WTC11 (cell line): Measurements from ENCODE around the gene BABAM2. TPM values are rescaled to one million over a fixed set of nuclear protein-coding genes. Genes with fewer than 3 reads are reported as not detected.

Experiments used
- ATAC-seq: fragments of 200-7000 bp; cut with Tn5 transposase; 2 replicates; pipeline ENCODE4 v1.10.0; 2021; ENCODE audit warnings: mild to moderate bottlenecking, moderate library complexity
- CTCF ChIA-PET: fragments of 300-600 bp; sonication (Branson Sonifier 250); formaldehyde crosslinking; loops from one replicate; lab custom pipeline; 2021; ENCODE audit warnings: antibody characterized with exemption; lab: Charles Lee
- POLR2A ChIA-PET: fragments of 350-600 bp; sonication (Branson Sonifier 250); formaldehyde crosslinking; loops from one replicate; lab custom pipeline; 2021; ENCODE audit warnings: antibody characterized with exemption; lab: Charles Lee
- DNase-seq: peaks from one replicate; pipeline ENCODE4 v3.0.0; 2021; ENCODE audit warnings: low spot score
- H3K27ac Mint-ChIP-seq: 2 replicates; pipeline ENCODE4 v1.8.0; 2021; ENCODE audit warnings: mixed read lengths
- H3K27me3 Mint-ChIP-seq: 2 replicates; pipeline ENCODE4 v1.8.0; 2021; ENCODE audit warnings: low read depth, mild to moderate bottlenecking, moderate library complexity, mixed read lengths
- H3K36me3 Mint-ChIP-seq: 2 replicates; pipeline ENCODE4 v1.8.0; 2021; ENCODE audit warnings: mixed read lengths
- H3K4me1 Mint-ChIP-seq: 2 replicates; pipeline ENCODE4 v1.8.0; 2022; ENCODE audit warnings: mixed read lengths
- H3K4me3 Mint-ChIP-seq: 2 replicates; pipeline ENCODE4 v1.8.0; 2021; ENCODE audit warnings: mild to moderate bottlenecking, moderate library complexity, mixed read lengths
- H3K9me3 Mint-ChIP-seq: 2 replicates; pipeline ENCODE4 v1.8.0; 2021; ENCODE audit warnings: mixed read lengths
- ARID4B ChIP-seq: sonication (generic); formaldehyde crosslinking; IDR thresholded peaks from 2 replicates; pipeline ENCODE4 v1.8.0; 2023; ENCODE audit warnings: missing genetic modification reagents, mild to moderate bottlenecking, borderline replicate concordance
- CREM ChIP-seq: sonication (generic); formaldehyde crosslinking; IDR thresholded peaks from 2 replicates; pipeline ENCODE4 v1.8.1; 2022; ENCODE audit warnings: mild to moderate bottlenecking, missing genetic modification reagents, moderate library complexity
- CTCF ChIP-seq: fragments of 200-600 bp; IDR thresholded peaks from 2 replicates; pipeline ENCODE4 v1.8.0; 2022; ENCODE audit warnings: antibody characterized with exemption
- FOXJ3 ChIP-seq: sonication (generic); formaldehyde crosslinking; IDR thresholded peaks from 2 replicates; pipeline ENCODE4 v1.9.0; 2021; ENCODE audit warnings: missing genetic modification reagents, mild to moderate bottlenecking, borderline replicate concordance
- FOXP1 ChIP-seq: sonication (generic); formaldehyde crosslinking; IDR thresholded peaks from 2 replicates; pipeline ENCODE4 v1.8.0; 2022; ENCODE audit warnings: missing genetic modification reagents, mild to moderate bottlenecking, moderate library complexity, borderline replicate concordance
- HMGXB4 ChIP-seq: sonication (generic); formaldehyde crosslinking; IDR thresholded peaks from 2 replicates; pipeline ENCODE4 v1.8.1; 2023; ENCODE audit warnings: mild to moderate bottlenecking, moderate library complexity, missing genetic modification reagents
- MLX ChIP-seq: sonication (generic); formaldehyde crosslinking; IDR thresholded peaks from 2 replicates; pipeline ENCODE4 v1.8.1; 2023; ENCODE audit warnings: mild to moderate bottlenecking, missing genetic modification reagents, moderate library complexity
- PRRX2 ChIP-seq: fragments of 250-450 bp; sonication (Bioruptor Pico); IDR thresholded peaks from 2 replicates; pipeline ENCODE4 v1.8.0; 2021; ENCODE audit warnings: mild to moderate bottlenecking
- STAT6 ChIP-seq: sonication (generic); formaldehyde crosslinking; conservative IDR thresholded peaks from 2 replicates; pipeline ENCODE4 v1.8.1; 2023; ENCODE audit warnings: mild to moderate bottlenecking, low read depth, missing genetic modification reagents, moderate library complexity
- TEAD4 ChIP-seq: sonication (generic); formaldehyde crosslinking; IDR thresholded peaks from 2 replicates; pipeline ENCODE4 v1.8.0; 2022; ENCODE audit warnings: mild to moderate bottlenecking, missing genetic modification reagents
- ZNF138 ChIP-seq: sonication (generic); formaldehyde crosslinking; conservative IDR thresholded peaks from 2 replicates; pipeline ENCODE4 v1.8.1; 2022; ENCODE audit warnings: mild to moderate bottlenecking, moderate library complexity, missing genetic modification reagents
- ZNF423 ChIP-seq: fragments of 250-450 bp; sonication (Bioruptor Pico); IDR thresholded peaks from 2 replicates; pipeline ENCODE4 v2.1.2; 2022; ENCODE audit warnings: mild to moderate bottlenecking, moderate library complexity
- ZNF512 ChIP-seq: sonication (generic); formaldehyde crosslinking; IDR thresholded peaks from 2 replicates; pipeline ENCODE4 v1.8.1; 2022; ENCODE audit warnings: missing genetic modification reagents, borderline replicate concordance
- total RNA-seq: library from RNA; stranded (reverse); gene quantifications from 3 replicates; pipeline ENCODE4 v1.2.3, GENCODE V29; 2021
- TF ChIP-seq, protein P1 (sequence below): fragments of 250-450 bp; sonication (Bioruptor Pico); conservative IDR thresholded peaks from 2 replicates; pipeline ENCODE4 v1.9.0; 2021; ENCODE audit warnings: mild to moderate bottlenecking
- TF ChIP-seq, protein P2 (sequence below): sonication (generic); formaldehyde crosslinking; IDR thresholded peaks from 2 replicates; pipeline ENCODE4 v1.8.1; 2023; ENCODE audit warnings: mild to moderate bottlenecking, missing genetic modification reagents

Gene BABAM2
- total RNA-seq, 1 experiment from 2014 or later = 16.5 TPM

DNA sequence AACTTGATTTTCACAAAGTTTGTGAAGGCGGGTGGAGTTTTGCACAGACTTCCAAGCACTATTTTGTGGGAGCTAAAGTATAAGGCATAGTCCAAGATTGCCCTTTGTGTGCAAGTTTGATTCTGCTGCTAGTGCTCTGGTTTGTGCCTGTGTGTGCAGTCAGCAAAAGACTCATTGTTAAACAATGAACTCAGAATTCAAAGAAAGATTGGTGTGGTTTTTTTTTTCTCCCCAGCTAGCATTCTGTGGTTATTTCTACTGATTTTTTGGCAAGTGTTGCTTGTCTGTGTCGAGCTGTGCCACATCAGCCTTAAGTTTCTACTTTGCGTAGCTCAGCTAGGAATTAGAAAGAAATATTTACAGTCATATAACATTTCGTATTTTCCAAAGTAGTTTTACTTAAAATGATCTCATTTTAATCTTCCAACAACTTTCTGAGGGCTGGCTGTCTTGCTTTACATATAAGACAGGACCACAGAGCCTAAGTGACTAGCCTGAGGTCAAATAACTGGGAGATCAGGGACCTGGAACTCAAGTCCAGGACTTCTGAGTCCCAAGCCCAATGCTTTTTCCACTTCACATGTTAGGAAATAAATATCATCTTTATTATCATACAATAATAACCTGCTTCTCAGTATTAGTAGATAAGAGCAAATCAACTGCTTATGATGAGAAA, 69.8 kb downstream of the BABAM2 start (continued):
- no peak for TF ChIP-seq ZNF512 (CRISPR knock-in tag)
- no peak for TF ChIP-seq CREM (CRISPR knock-in tag)
- TF ChIP-seq, protein P1, sequence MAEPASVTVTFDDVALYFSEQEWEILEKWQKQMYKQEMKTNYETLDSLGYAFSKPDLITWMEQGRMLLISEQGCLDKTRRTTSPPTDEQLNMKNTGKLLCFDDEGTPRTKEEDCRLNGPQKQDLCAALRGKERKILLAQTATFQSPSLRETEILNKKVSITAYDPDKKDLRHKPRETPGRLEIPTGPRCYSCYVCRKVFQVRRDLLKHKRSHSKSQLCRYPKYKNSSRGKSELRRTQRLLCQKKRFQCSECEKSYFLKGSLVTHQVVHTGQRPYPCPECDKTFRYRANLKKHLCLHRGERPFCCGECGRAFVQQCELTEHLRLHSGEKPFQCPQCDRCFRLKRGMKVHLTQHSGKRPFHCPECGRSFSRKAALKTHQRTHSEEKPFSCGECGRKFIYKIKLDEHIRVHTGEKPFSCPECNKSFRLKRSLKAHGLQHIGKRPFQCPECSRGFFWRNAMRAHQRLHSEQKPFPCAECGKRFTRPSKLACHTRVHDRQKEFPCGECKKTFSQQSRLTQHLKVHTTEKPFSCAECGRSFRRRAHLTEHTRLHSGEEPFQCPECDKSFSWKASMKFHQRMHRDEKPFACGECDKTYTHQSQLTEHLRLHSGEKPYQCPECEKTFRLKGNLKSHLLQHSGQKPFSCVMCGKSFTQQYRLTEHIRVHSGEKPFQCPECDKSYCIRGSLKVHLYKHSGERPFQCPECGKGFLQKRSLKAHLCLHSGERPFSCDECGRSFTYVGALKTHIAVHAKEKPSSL = no peak

GRCh38 chr2:27962006-27962405, 71.5 kb downstream of the BABAM2 start:
- Mint-ChIP-seq H3K4me3 (no peak overlapping the region), H3K27ac (no peak overlapping the region), H3K9me3 (peaks cover 5% of the 10 kb centered on the region; the same call in 1 of the 2 replicates), H3K27me3 (no peaks in the 10 kb centered on the region), H3K36me3 (peaks cover 2% of the 10 kb centered on the region; the same call in 1 of the 2 replicates), H3K4me1 (no peaks in the 10 kb centered on the region)
- no peak for ATAC-seq
- CTCF ChIA-PET = no interaction called here
- no peak for DNase-seq
- POLR2A ChIA-PET = no interaction called here
- TF ChIP-seq FOXJ3 (no peak), ZNF138 (CRISPR knock-in tag) (no peak), HMGXB4 (no peak), STAT6 (CRISPR knock-in tag) (no peak), FOXP1 (no peak), ZNF423 (CRISPR knock-in tag) (no peak), TEAD4 (no peak), ARID4B (CRISPR knock-in tag) (no peak), ZNF512 (CRISPR knock-in tag) (no peak), MLX (CRISPR knock-in tag) (no peak), PRRX2 (CRISPR knock-in tag) (no peak), CTCF (no peak)
- TF ChIP-seq, protein P2, sequence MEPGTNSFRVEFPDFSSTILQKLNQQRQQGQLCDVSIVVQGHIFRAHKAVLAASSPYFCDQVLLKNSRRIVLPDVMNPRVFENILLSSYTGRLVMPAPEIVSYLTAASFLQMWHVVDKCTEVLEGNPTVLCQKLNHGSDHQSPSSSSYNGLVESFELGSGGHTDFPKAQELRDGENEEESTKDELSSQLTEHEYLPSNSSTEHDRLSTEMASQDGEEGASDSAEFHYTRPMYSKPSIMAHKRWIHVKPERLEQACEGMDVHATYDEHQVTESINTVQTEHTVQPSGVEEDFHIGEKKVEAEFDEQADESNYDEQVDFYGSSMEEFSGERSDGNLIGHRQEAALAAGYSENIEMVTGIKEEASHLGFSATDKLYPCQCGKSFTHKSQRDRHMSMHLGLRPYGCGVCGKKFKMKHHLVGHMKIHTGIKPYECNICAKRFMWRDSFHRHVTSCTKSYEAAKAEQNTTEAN (CRISPR knock-in tag) = no peak
